K562 (cell line): ENCODE data around the gene POLD1. TPM values are rescaled to one million over a fixed set of nuclear protein-coding genes. Genes with fewer than 3 reads are reported as not detected.

Experiments
- DEAF1 ChIP-seq: fragments of 450-650 bp; formaldehyde crosslinking; IDR thresholded peaks from 2 replicates; pipeline ENCODE4 v1.4.0; 2020; ENCODE audit warnings: mild to moderate bottlenecking, moderate library complexity
- ELK3 ChIP-seq: fragments of 450-650 bp; formaldehyde crosslinking; IDR thresholded peaks from 2 replicates; pipeline ENCODE4 v1.4.0; 2020; ENCODE audit warnings: mild to moderate bottlenecking
- GATA2 ChIP-seq: sonication (generic); formaldehyde crosslinking; IDR thresholded peaks from 2 replicates; pipeline ENCODE4 v1.4.0; 2020; ENCODE audit warnings: mild to moderate bottlenecking, missing genetic modification reagents
- HDAC1 ChIP-seq, 2 experiments: fragments of 450-650 bp; IDR thresholded peaks; 2 replicates each; pipeline ENCODE4 v1.6.1; 2016 to 2017; ENCODE audit warnings: inconsistent platforms in 1 of 2, mild to moderate bottlenecking in 1 of 2, moderate library complexity in 1 of 2
- JUN ChIP-seq, 2 experiments: sonication (generic) in 1 of 2; formaldehyde crosslinking in 1 of 2; IDR thresholded peaks; 2 replicates each; pipeline versions ENCODE4 v1.6.1 to v1.8.0; 2012 to 2022; ENCODE audit warnings: borderline replicate concordance in 2 of 2, mild to moderate bottlenecking in 2 of 2, improper control_type of control experiment in 1 of 2, low read depth in 1 of 2, low read length in 1 of 2, missing genetic modification reagents in 1 of 2
- POLR2A ChIP-seq: fragments of 450-650 bp; conservative IDR thresholded peaks from 2 replicates; pipeline ENCODE4 v1.6.1; 2016
- POLR2H ChIP-seq: IDR thresholded peaks from 2 replicates; pipeline ENCODE4 v1.6.1; 2016; ENCODE audit warnings: missing genetic modification characterization, low read depth, mild to moderate bottlenecking, control low read depth, missing compliant biosample characterization, moderate library complexity
- PRMT5 ChIP-seq: sonication (generic); formaldehyde crosslinking; IDR thresholded peaks from 2 replicates; pipeline ENCODE4 v1.5.0; 2020; ENCODE audit warnings: missing genetic modification reagents
- RBM22 ChIP-seq: fragments of 200-400 bp; formaldehyde crosslinking; IDR thresholded peaks from 2 replicates; pipeline ENCODE4 v1.6.1; 2018; ENCODE audit warnings: low read length, low read depth; ENCODE audit not compliant: poor library complexity, severe bottlenecking
- SFPQ ChIP-seq: fragments of 200-400 bp; formaldehyde crosslinking; IDR thresholded peaks from 2 replicates; pipeline ENCODE4 v1.6.1; 2017; ENCODE audit warnings: mild to moderate bottlenecking, low read depth, low read length, moderate library complexity
- SMAD4 ChIP-seq: fragments of 250-450 bp; sonication (Bioruptor Pico); conservative IDR thresholded peaks from 2 replicates; pipeline ENCODE4 v1.8.0; 2021; ENCODE audit warnings: inconsistent platforms, mild to moderate bottlenecking, moderate library complexity
- SRF ChIP-seq, 2 experiments: fragments of 250-450, 450-650 bp in 1 of 2; sonication (Bioruptor Pico) in 1 of 2; sonication (generic) in 1 of 2; formaldehyde crosslinking; IDR thresholded peaks; 2 replicates each; pipeline versions ENCODE4 v1.5.0 to v1.5.1; 2020 to 2022; ENCODE audit warnings: mild to moderate bottlenecking in 1 of 2, missing genetic modification reagents in 1 of 2
- XRCC3 ChIP-seq: fragments of 450-650 bp; IDR thresholded peaks from 2 replicates; pipeline ENCODE4 v1.6.1; 2017; ENCODE audit warnings: mild to moderate bottlenecking, moderate library complexity
- ZBED1 ChIP-seq: IDR thresholded peaks from 2 replicates; pipeline ENCODE4 v1.6.1; 2014
- ZBTB11 ChIP-seq, 3 experiments: fragments of 200-800 bp in 1 of 3; fragments of 250-450 bp in 1 of 3; fragments of 450-650 bp in 1 of 3; sonication (Bioruptor Pico) in 1 of 3; sonication (Bioruptor generic) in 1 of 3; formaldehyde crosslinking in 1 of 3; IDR thresholded peaks; 2 replicates each; pipeline versions ENCODE4 v1.6.1 to v1.8.0; 2016 to 2022; ENCODE audit warnings: mild to moderate bottlenecking in 2 of 3, missing genetic modification characterization in 2 of 3, missing compliant biosample characterization in 1 of 3, moderate library complexity in 1 of 3
- ZBTB26 ChIP-seq: fragments of 450-650 bp; formaldehyde crosslinking; IDR thresholded peaks from 2 replicates; pipeline ENCODE4 v1.4.0; 2022; ENCODE audit warnings: missing genetic modification characterization
- polyA plus RNA-seq, 8 experiments: library from polyadenylated mRNA; depleted of rRNA in 4 of 8; stranded (reverse) in 5 of 8; unstranded in 3 of 8; fragments of >200 nt; fragmentation: Nextera tagmentation in 2 of 8; fragmentation: Illumina TruSeq in 1 of 8; extraction: Ambion mirVana in 2 of 8; extraction: Trizol in 1 of 8; gene quantifications; 2 replicates each; pipeline versions ENCODE4 v1.2.1 to v1.2.3, GENCODE V29; 2011 to 2014; ENCODE audit warnings: inconsistent platforms in 1 of 8, missing spikeins in 1 of 8
- total RNA-seq, 7 experiments: library from RNA; depleted of rRNA in 6 of 7; stranded (reverse); fragments of >200 nt in 6 of 7; fragmentation: Illumina TruSeq in 2 of 7; extraction: Trizol in 2 of 7; gene quantifications; 2 replicates each; pipeline versions ENCODE4 v1.2.1 to v1.2.3, GENCODE V29; 2011 to 2021; ENCODE audit warnings: low replicate concordance in 1 of 7

The POLD1 gene
- total and polyA plus RNA-seq, 9 of the 15 experiments (the other 6 are each of a cell fraction or from before 2014, with no cell fraction given): 1.3 to 312 (median 47.8) TPM

GRCh38 chr19:50383852-50384684 is at the start of gene POLD1 (continued):
- TF ChIP-seq ZBTB11 (CRISPR knock-in tag; IDR thresholded peaks at IDR 0.05): peak in 1 of 3 experiments; percentile 67; a peak in 1 of 6 replicates
- 0 out of 2 replicates have a peak, but pooled peaks have one; percentile 6 for TF ChIP-seq SMAD4 (CRISPR knock-in tag)
- TF ChIP-seq RBM22: peak; percentile 58
- 0 out of 2 replicates have a peak, but pooled peaks have one; percentile 76 for TF ChIP-seq ZBED1
- TF ChIP-seq HDAC1 (IDR thresholded peaks at IDR 0.05): peak in 1 of 2 experiments; percentile 78; a peak in 2 of 4 replicates
- TF ChIP-seq JUN (IDR thresholded peaks at IDR 0.05; ENCODE audit: borderline replicate concordance, low read depth, low read length): no peak
- TF ChIP-seq JUN (CRISPR knock-in tag; IDR thresholded peaks at IDR 0.05; ENCODE audit: borderline replicate concordance): no peak
- peak; percentile 79 to 92 for TF ChIP-seq SRF (CRISPR knock-in tag; IDR thresholded peaks at IDR 0.05)
- 0 out of 2 replicates have a peak, but pooled peaks have one; percentile 2 for TF ChIP-seq DEAF1 (CRISPR knock-in tag)
- peak; percentile 90 for TF ChIP-seq POLR2A
- peak; percentile 56; the same call in 1 of the 2 replicates for TF ChIP-seq ZBTB26 (CRISPR knock-in tag)
- no peak for TF ChIP-seq GATA2 (CRISPR knock-in tag)
- TF ChIP-seq POLR2H (tag): peak; percentile 86
- no peak for TF ChIP-seq SFPQ
- 0 out of 2 replicates have a peak, but pooled peaks have one; percentile 24 for TF ChIP-seq ELK3 (CRISPR knock-in tag)
- TF ChIP-seq XRCC3: no peak
- TF ChIP-seq PRMT5 (CRISPR knock-in tag): no peak
